ENCODE results near the gene NCOR2. TPM values are rescaled to one million over a fixed set of nuclear protein-coding genes. Genes with fewer than 3 reads are reported as not detected.
A peak's percentile ranks its signal among the peaks of the same experiment; 100 is the strongest.

Gene NCOR2
- total and polyA plus RNA-seq, 7 donors = 44.1 to 164 (median 134) TPM

GRCh38 chr12:124544311-124544970 lies 23.0 kb downstream of the NCOR2 start:
- intact Hi-C loops (cut with DNase I) = loop anchor here in 1 of 2 donors (10.0 kb wide), 1 partner anchor 510 kb away; no protein-coding TSS in a partner anchor
- ATAC-seq (no peak), DNase-seq (no peak)
- TF ChIP-seq CTCF (IDR thresholded peaks at IDR 0.05) = no peak
- Histone ChIP-seq H3K4me3 (no peak overlapping the region), H3K4me1 (peaks cover 62% of the 10 kb centered on the region), H3K27ac (no peak overlapping the region), H3K36me3 (ENCODE audit: insufficient read depth in 1 of 2, low read depth in 1 of 2) (no peaks in the 10 kb centered on the region), H3K9me3 (no peaks in the 10 kb centered on the region), H3K27me3 (ENCODE audit: insufficient read depth in 3 of 3, low read length in 2 of 3) (no peaks in the 10 kb centered on the region)
- 56 to 66% (median 60%) methylated on average over 16 of the region's 16 CpGs for WGBS, 3 donors

DNA sequence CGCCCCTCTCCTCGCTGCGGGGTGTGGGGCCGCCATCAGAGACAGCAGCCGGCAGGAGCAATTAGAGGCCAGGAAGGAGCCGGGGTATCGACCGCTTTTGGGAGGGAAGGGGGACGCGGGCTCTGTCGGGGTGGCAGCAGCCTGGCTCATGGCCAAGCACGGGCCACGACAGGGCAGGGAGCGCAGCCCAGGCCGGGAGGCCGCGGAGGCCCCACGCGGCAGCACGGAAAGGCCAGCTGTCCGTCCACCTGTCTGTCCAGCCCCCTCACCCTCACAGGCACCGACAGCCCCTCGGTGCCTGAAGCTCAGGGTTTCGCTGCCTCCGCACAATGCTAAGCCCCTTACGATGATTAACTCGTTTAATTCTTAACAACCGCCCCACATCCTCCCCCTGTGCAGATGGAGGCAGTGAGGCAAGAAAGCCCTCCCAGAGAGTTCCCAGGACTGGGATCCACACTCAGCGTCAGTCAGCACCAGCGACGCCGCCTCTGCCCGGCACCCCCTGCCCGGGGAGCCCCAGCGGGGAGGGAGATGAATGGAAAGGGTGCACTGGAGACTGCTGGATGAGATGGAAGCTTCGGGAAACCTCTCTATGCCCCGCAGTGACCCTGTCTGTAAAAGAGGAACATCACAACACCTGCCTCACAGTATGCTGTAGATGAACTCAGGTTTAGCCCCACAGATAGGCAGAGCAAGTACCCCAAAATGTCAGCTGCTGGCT lies 23.7 kb downstream of the NCOR2 start:
- Histone ChIP-seq H3K4me3 (peak overlapping the region; percentile 4), H3K9me3 (no peaks in the 10 kb centered on the region), H3K27me3 (ENCODE audit: insufficient read depth in 3 of 3, low read length in 2 of 3) (no peaks in the 10 kb centered on the region), H3K36me3 (ENCODE audit: insufficient read depth in 1 of 2, low read depth in 1 of 2) (no peaks in the 10 kb centered on the region), H3K4me1 (peaks cover 62% of the 10 kb centered on the region), H3K27ac (peak overlapping the region; percentile 10)
- no peak for TF ChIP-seq CTCF (IDR thresholded peaks at IDR 0.05)
- 43 to 56% (median 43%) methylated on average over 33 to 37 of the region's 37 CpGs for WGBS, 3 donors
- intact Hi-C loops (cut with DNase I) = loop anchor here in 1 of 2 donors (10.0 kb wide), 1 partner anchor 509 kb away; no protein-coding TSS in a partner anchor
- DNase-seq = no peak
- peak; percentile 12 to 30 (median 20) for ATAC-seq

- intact Hi-C loops (cut with DNase I) = loop anchor here in 1 of 2 donors (10.0 kb wide), 1 partner anchor 508 kb away; no protein-coding TSS in a partner anchor
- peak; percentile 8 to 51 (median 17) for ATAC-seq
- TF ChIP-seq CTCF (IDR thresholded peaks at IDR 0.05) = no peak
- Histone ChIP-seq H3K4me1 (peaks cover 62% of the 10 kb centered on the region), H3K36me3 (ENCODE audit: insufficient read depth in 1 of 2, low read depth in 1 of 2) (no peaks in the 10 kb centered on the region), H3K9me3 (no peaks in the 10 kb centered on the region), H3K27ac (peak overlapping the region; percentile 10), H3K27me3 (ENCODE audit: insufficient read depth in 3 of 3, low read length in 2 of 3) (no peaks in the 10 kb centered on the region), H3K4me3 (peak overlapping the region; percentile 4)
- WGBS, 3 donors = 38 to 41% (median 39%) methylated on average over 16 to 20 of the region's 20 CpGs
- DNase-seq = no peak
These were observed 24.3 kb downstream of the NCOR2 start for GRCh38 chr12:124543052-124543589.

DNA sequence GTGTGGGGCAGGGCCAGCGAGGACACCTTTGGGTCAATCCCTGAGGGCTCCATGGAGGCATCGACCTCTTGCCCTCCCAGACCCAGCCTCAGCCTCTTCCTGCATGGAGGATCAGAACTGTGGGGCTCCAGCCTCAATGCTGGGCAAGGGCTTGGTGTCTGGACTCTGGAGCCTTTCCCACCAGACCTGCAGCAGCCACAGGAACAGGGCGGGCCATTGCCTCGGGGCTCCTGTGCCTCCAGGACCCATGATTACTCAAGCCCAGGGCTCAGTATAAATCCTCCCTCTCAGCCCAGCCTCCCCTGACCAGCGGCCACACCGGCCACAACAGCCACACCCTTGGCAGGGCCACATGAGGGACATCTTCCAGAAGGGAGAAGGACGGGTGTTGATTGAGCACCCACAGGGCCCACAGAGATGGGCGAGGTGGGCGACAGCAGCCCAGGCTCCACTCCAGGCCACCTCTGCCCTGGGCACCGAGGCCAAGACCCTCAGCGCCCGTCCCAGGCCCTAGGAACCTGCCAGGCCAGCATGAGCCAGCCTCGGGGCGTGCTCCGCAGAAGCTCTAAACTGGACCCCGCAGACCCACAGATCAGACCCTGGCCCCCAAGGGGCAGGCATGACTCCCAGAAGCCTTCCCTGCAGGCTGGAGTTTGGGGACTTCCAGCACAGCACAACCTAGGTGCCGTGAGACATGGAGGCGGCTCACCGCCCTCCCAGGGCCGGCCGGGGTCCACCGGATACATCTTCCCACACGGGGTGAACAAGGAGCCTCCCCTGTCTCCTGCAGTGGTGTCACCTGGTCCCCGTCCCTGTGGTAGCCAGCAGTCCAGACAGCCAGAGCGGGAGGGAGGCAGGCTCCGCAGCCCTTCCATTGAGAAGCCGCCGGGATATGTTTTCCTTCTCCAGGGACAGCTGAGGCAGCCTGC lies 25.1 kb downstream of the NCOR2 start:
- Histone ChIP-seq H3K4me3 (no peak overlapping the region), H3K27ac (no peak overlapping the region), H3K4me1 (peaks cover 71% of the 10 kb centered on the region), H3K9me3 (no peaks in the 10 kb centered on the region), H3K36me3 (ENCODE audit: insufficient read depth in 1 of 2, low read depth in 1 of 2) (no peaks in the 10 kb centered on the region), H3K27me3 (ENCODE audit: insufficient read depth in 3 of 3, low read length in 2 of 3) (no peaks in the 10 kb centered on the region)
- ATAC-seq = peak; percentile 4 to 43 (median 26)
- no peak for DNase-seq
- 62 to 74% (median 64%) methylated on average over 28 of the region's 28 CpGs for WGBS, 3 donors
- TF ChIP-seq CTCF (IDR thresholded peaks at IDR 0.05) = no peak
- intact Hi-C loops (cut with DNase I) = loop anchor here in 1 of 2 donors (10.0 kb wide), 1 partner anchor 507 kb away; no protein-coding TSS in a partner anchor
